Measurements from ENCODE around the gene RPH3AL. TPM values are rescaled to one million over a fixed set of nuclear protein-coding genes. Genes with fewer than 3 reads are reported as not detected.

Gene RPH3AL
- total and polyA plus RNA-seq, 2 of the 8 experiments (the other 6 are each of a cell fraction or from before 2014, with no cell fraction given): 5.6 to 5.8 TPM

GRCh38 chr17:292016-292415 is 60.6 kb downstream of the RPH3AL start (continued):
- no peak for TF ChIP-seq ATF3 (IDR thresholded peaks at IDR 0.05; ENCODE audit: insufficient read depth, low read depth, low read length)
- TF ChIP-seq KDM4A (IDR thresholded peaks at IDR 0.05; ENCODE audit: low read depth, low read length, severe bottlenecking): no peak
- no peak for TF ChIP-seq CTBP2 (IDR thresholded peaks at IDR 0.05; ENCODE audit: borderline replicate concordance, insufficient read depth, insufficient read length, low read length)

Measured in H1 (cell line).